Measurements from ENCODE around the gene IL17RA.

The IL17RA gene

GRCh38 chr22:17083811-17084441, 874 bp upstream of the IL17RA start:
- no peak for DNase-seq

GRCh38 chr22:17085277-17086181, 729 bp downstream of the IL17RA start:
- no peak for DNase-seq

GRCh38 chr22:17086296-17086695, 1.5 kb downstream of the IL17RA start:
- no peak for DNase-seq

- no peak for DNase-seq
Measured at GRCh38 chr22:17086788-17087497, 2.1 kb downstream of the IL17RA start.

- DNase-seq = no peak
Measured at GRCh38 chr22:17087498-17088131, 2.8 kb downstream of the IL17RA start.

GRCh38 chr22:17090550-17090949, 5.8 kb downstream of the IL17RA start:
- DNase-seq = no peak

- DNase-seq = no peak
Measured at GRCh38 chr22:17091851-17092250, 7.1 kb downstream of the IL17RA start.

GRCh38 chr22:17093081-17093480, 8.3 kb downstream of the IL17RA start:
- no peak for DNase-seq

GRCh38 chr22:17095538-17095937, 10.7 kb downstream of the IL17RA start:
- no peak for DNase-seq

GRCh38 chr22:17096071-17096470, 11.3 kb downstream of the IL17RA start:
- DNase-seq = no peak

- no peak for DNase-seq
Measured at GRCh38 chr22:17097062-17097461, 12.3 kb downstream of the IL17RA start.

- DNase-seq = no peak
Measured at GRCh38 chr22:17097701-17098100, 12.9 kb downstream of the IL17RA start.

GRCh38 chr22:17098379-17098819, 13.6 kb downstream of the IL17RA start:
- DNase-seq = no peak

- DNase-seq = no peak
Measured at GRCh38 chr22:17100621-17101020, 15.8 kb downstream of the IL17RA start.

- DNase-seq = no peak
Measured at GRCh38 chr22:17101475-17102296, 16.9 kb downstream of the IL17RA start.

- no peak for DNase-seq
Measured at GRCh38 chr22:17102297-17102667, 17.5 kb downstream of the IL17RA start.

- DNase-seq = no peak
Measured at GRCh38 chr22:17103351-17103750, 18.6 kb downstream of the IL17RA start.

- no peak for DNase-seq
Measured at GRCh38 chr22:17104336-17104935, 19.6 kb downstream of the IL17RA start.

GRCh38 chr22:17105143-17106129, 20.6 kb downstream of the IL17RA start:
- no peak for DNase-seq

- no peak for DNase-seq
Measured at GRCh38 chr22:17106161-17106784, 21.5 kb downstream of the IL17RA start.
